OCI-LY7 (cell line): ENCODE data around the gene MCUR1. TPM values are rescaled to one million over a fixed set of nuclear protein-coding genes. Genes with fewer than 3 reads are reported as not detected.

ENCODE experiments used
- BruUV-seq: library from RNA; stranded (reverse); fragments of 400-500 nt; replicated peaks from 2 replicates; lab custom pipeline; 2021; lab: Mats Ljungman, UMichigan
- CTCF ChIA-PET: fragments of 300-600 bp; sonication (Branson Sonifier 250); formaldehyde crosslinking; loops from one replicate; lab custom pipeline; 2022; ENCODE audit warnings: antibody characterized with exemption; ENCODE audit not compliant: unreplicated experiment; lab: Charles Lee
- POLR2A ChIA-PET: fragments of 300-600 bp; sonication (Branson Sonifier 250); formaldehyde crosslinking; loops from one replicate; lab custom pipeline; 2022; ENCODE audit warnings: antibody characterized with exemption; lab: Charles Lee
- DNase-seq: peaks from one replicate; pipeline ENCODE4 v3.0.0-alpha.2; 2015; ENCODE audit warnings: low spot score
- H2AFZ ChIP-seq: fragments of 200-600 bp; sonication (generic), shearing (Covaris generic); 2 replicates; pipeline ENCODE4 v1.6.1; 2014; ENCODE audit warnings: mild to moderate bottlenecking, antibody characterized with exemption, low read length, moderate library complexity
- H3K27ac ChIP-seq: fragments of 200-600 bp; sonication (generic); 2 replicates; pipeline ENCODE4 v1.5.1; 2014; ENCODE audit warnings: mixed run types, low read depth, mild to moderate bottlenecking, moderate library complexity, low read length, inconsistent platforms; ENCODE audit not compliant: poor library complexity, severe bottlenecking
- H3K36me3 ChIP-seq: fragments of 200-600 bp; sonication (generic); 2 replicates; pipeline ENCODE4 v1.6.1; 2014; ENCODE audit warnings: mild to moderate bottlenecking, antibody characterized with exemption, low read length, moderate library complexity, mixed read lengths; ENCODE audit not compliant: insufficient read depth
- H3K4me1 ChIP-seq: fragments of 200-600 bp; sonication (generic); 2 replicates; pipeline ENCODE4 v1.5.1; 2014; ENCODE audit warnings: mild to moderate bottlenecking, low read length; ENCODE audit not compliant: insufficient read depth, poor library complexity, severe bottlenecking
- H3K4me2 ChIP-seq: fragments of 200-600 bp; sonication (generic); 2 replicates; pipeline ENCODE4 v1.6.1; 2014; ENCODE audit warnings: mild to moderate bottlenecking, low read length
- H3K4me3 ChIP-seq: fragments of 200-600 bp; sonication (generic); 2 replicates; pipeline ENCODE4 v1.5.1; 2014; ENCODE audit warnings: mild to moderate bottlenecking, low read depth, low read length; ENCODE audit not compliant: poor library complexity, severe bottlenecking
- H3K79me2 ChIP-seq: fragments of 200-600 bp; sonication (generic); 2 replicates; pipeline ENCODE4 v1.6.1; 2016; ENCODE audit warnings: low read depth, mild to moderate bottlenecking, low read length, moderate library complexity, mixed read lengths; ENCODE audit not compliant: insufficient read depth
- H3K9me2 ChIP-seq: fragments of 200-600 bp; sonication (generic); 2 replicates; pipeline ENCODE4 v1.6.1; 2016; ENCODE audit warnings: mild to moderate bottlenecking, low read length, mixed read lengths; ENCODE audit not compliant: insufficient read depth
- H3K9me3 ChIP-seq: fragments of 200-600 bp; sonication (generic); 2 replicates; pipeline ENCODE4 v1.6.1; 2014; ENCODE audit warnings: mild to moderate bottlenecking, mixed run types, low read length, mixed read lengths
- H4K20me1 ChIP-seq: fragments of 200-600 bp; sonication (generic); 2 replicates; pipeline ENCODE4 v1.6.1; 2014; ENCODE audit warnings: mild to moderate bottlenecking, antibody characterized with exemption, low read length, moderate library complexity, mixed read lengths; ENCODE audit not compliant: insufficient read depth
- CTCF ChIP-seq: fragments of 200-600 bp; sonication (generic); conservative IDR thresholded peaks from 2 replicates; pipeline ENCODE4 v1.5.1; 2014; ENCODE audit warnings: mild to moderate bottlenecking, antibody characterized with exemption, low read length, moderate library complexity, mixed read lengths
- EZH2phosphoT487 ChIP-seq: fragments of 200-600 bp; sonication (generic); IDR thresholded peaks from 2 replicates; pipeline ENCODE4 v1.6.1; 2018; ENCODE audit warnings: low read depth, borderline replicate concordance, mild to moderate bottlenecking, mixed run types, antibody characterized with exemption, low read length, moderate library complexity, mixed read lengths
- intact Hi-C: fragments of 100-400 bp; cut with micrococcal nuclease; formaldehyde crosslinking; loops from one replicate; pipeline ENCODE4 v1.10.0; 2022; ENCODE audit not compliant: unreplicated experiment
- total RNA-seq, 2 experiments: library from RNA; depleted of rRNA in 1 of 2; stranded (reverse); fragments of >200 nt in 1 of 2; shearing (Covaris generic) in 1 of 2; gene quantifications; 2 replicates each; pipeline ENCODE4 v1.2.3, GENCODE V29; 2014 to 2022

The MCUR1 gene
- total RNA-seq, 2 experiments from 2014 or later: 17.3 to 31.1 TPM

GRCh38 chr6:13827032-13827431, 12.7 kb upstream of the MCUR1 start:
- BruUV-seq: no TSS peak
- no peaks in the 10 kb centered on the region for H4K20me1 ChIP-seq
- no peaks in the 10 kb centered on the region for H3K79me2 ChIP-seq
- no peaks in the 10 kb centered on the region for H3K9me3 ChIP-seq
- H3K27ac ChIP-seq: no peak overlapping the region
- POLR2A ChIA-PET: interaction anchor here (0.8 kb wide), 1 partner anchor 36 kb away, joined by 4 read pairs; no protein-coding TSS in a partner anchor
- CTCF ChIA-PET: no interaction called here
- H3K4me3 ChIP-seq: no peak overlapping the region
- no peak overlapping the region for H3K4me2 ChIP-seq
- no peaks in the 10 kb centered on the region for H3K4me1 ChIP-seq
- DNase-seq: no peak
- no peak overlapping the region for H2AFZ ChIP-seq
- TF ChIP-seq EZH2phosphoT487: no peak
- TF ChIP-seq CTCF: no peak
- H3K9me2 ChIP-seq: no peaks in the 10 kb centered on the region
- intact Hi-C loops: no loop called here
- H3K36me3 ChIP-seq: no peaks in the 10 kb centered on the region

GRCh38 chr6:13825871-13826270, 11.5 kb upstream of the MCUR1 start:
- ChIA-PET POLR2A (no interaction called here), CTCF (no interaction called here)
- no peak for DNase-seq
- H3K9me2 ChIP-seq: no peaks in the 10 kb centered on the region
- no TSS peak for BruUV-seq
- no peak overlapping the region for H3K27ac ChIP-seq
- no peaks in the 10 kb centered on the region for H3K4me1 ChIP-seq
- H4K20me1 ChIP-seq: no peaks in the 10 kb centered on the region
- no peak overlapping the region for H3K4me2 ChIP-seq
- no peaks in the 10 kb centered on the region for H3K9me3 ChIP-seq
- H3K36me3 ChIP-seq: no peaks in the 10 kb centered on the region
- TF ChIP-seq EZH2phosphoT487 (no peak), CTCF (no peak)
- no peaks in the 10 kb centered on the region for H3K79me2 ChIP-seq
- no peak overlapping the region for H2AFZ ChIP-seq
- H3K4me3 ChIP-seq: no peak overlapping the region
- intact Hi-C loops: no loop called here

- Histone ChIP-seq H3K4me3 (no peak overlapping the region), H3K9me2 (no peaks in the 10 kb centered on the region), H3K36me3 (no peaks in the 10 kb centered on the region), H2AFZ (no peak overlapping the region), H3K4me2 (no peak overlapping the region), H3K9me3 (no peaks in the 10 kb centered on the region), H3K79me2 (peaks cover 4% of the 10 kb centered on the region; the same call in 1 of the 2 replicates), H3K27ac (no peak overlapping the region), H4K20me1 (no peaks in the 10 kb centered on the region), H3K4me1 (peaks cover 11% of the 10 kb centered on the region)
- no peak for DNase-seq
- TF ChIP-seq EZH2phosphoT487 (no peak), CTCF (no peak)
- POLR2A ChIA-PET: no interaction called here
- CTCF ChIA-PET: no interaction called here
- no TSS peak for BruUV-seq
- intact Hi-C loops: loop anchor here (10.0 kb wide), 1 partner anchor 306 kb away; no protein-coding TSS in a partner anchor
Measured at GRCh38 chr6:13818341-13818740, 4.0 kb upstream of the MCUR1 start.
